H9 (cell line): Measurements from ENCODE around the gene MCM8. TPM values are rescaled to one million over a fixed set of nuclear protein-coding genes. Genes with fewer than 3 reads are reported as not detected.

Experiments
- DNase-seq: peaks from one replicate; pipeline ENCODE4 v3.0.0-alpha.2; 2017
- H2AFZ ChIP-seq: one replicate; pipeline ENCODE4 v1.6.1; 2013; ENCODE audit warnings: mild to moderate bottlenecking, low read length, control low read depth, moderate library complexity
- H2AK5ac ChIP-seq: 2 replicates; pipeline ENCODE4 v1.6.1; 2013; ENCODE audit warnings: low read length, control low read depth, mixed read lengths; ENCODE audit not compliant: insufficient read length
- H2BK120ac ChIP-seq: one replicate; pipeline ENCODE4 v1.6.1; 2013; ENCODE audit warnings: low read depth, mild to moderate bottlenecking, low read length, control low read depth, inconsistent platforms; ENCODE audit not compliant: poor library complexity, severe bottlenecking
- H2BK12ac ChIP-seq: 2 replicates; pipeline ENCODE4 v1.6.1; 2013; ENCODE audit warnings: low read length, control low read depth, mixed read lengths, low read depth; ENCODE audit not compliant: insufficient read length
- H2BK15ac ChIP-seq: 2 replicates; pipeline ENCODE4 v1.6.1; 2013; ENCODE audit warnings: low read depth, low read length, control low read depth
- H2BK20ac ChIP-seq: one replicate; pipeline ENCODE4 v1.6.1; 2013; ENCODE audit warnings: low read depth, mild to moderate bottlenecking, low read length, control low read depth, inconsistent platforms; ENCODE audit not compliant: poor library complexity, severe bottlenecking
- H2BK5ac ChIP-seq: 2 replicates; pipeline ENCODE4 v1.6.1; 2013; ENCODE audit warnings: low read length, control low read depth, mixed read lengths; ENCODE audit not compliant: insufficient read length
- H3K14ac ChIP-seq: 2 replicates; pipeline ENCODE4 v1.6.1; 2013; ENCODE audit warnings: low read length, control low read depth; ENCODE audit not compliant: insufficient read depth
- H3K18ac ChIP-seq: 2 replicates; pipeline ENCODE4 v1.6.1; 2013; ENCODE audit warnings: low read depth, mild to moderate bottlenecking, mixed read lengths, low read length, control low read depth; ENCODE audit not compliant: insufficient read length
- H3K23ac ChIP-seq: 2 replicates; pipeline ENCODE4 v1.6.1; 2013; ENCODE audit warnings: low read length, control low read depth, mixed read lengths, low read depth; ENCODE audit not compliant: insufficient read length
- H3K23me2 ChIP-seq: 2 replicates; pipeline ENCODE4 v1.6.1; 2013; ENCODE audit warnings: low read depth, mild to moderate bottlenecking, mixed read lengths, low read length, control low read depth; ENCODE audit not compliant: insufficient read length, poor library complexity, severe bottlenecking
- H3K27ac ChIP-seq: 2 replicates; pipeline ENCODE4 v1.5.1; 2013; ENCODE audit warnings: low read length, control low read depth, mixed read lengths, low read depth; ENCODE audit not compliant: insufficient read length
- H3K27me3 ChIP-seq: 2 replicates; pipeline ENCODE4 v1.6.1; 2013; ENCODE audit warnings: low read length, control low read depth, inconsistent platforms; ENCODE audit not compliant: insufficient read depth
- H3K4ac ChIP-seq: 2 replicates; pipeline ENCODE4 v1.6.1; 2013; ENCODE audit warnings: low read depth, mild to moderate bottlenecking, control low read depth, inconsistent platforms, low read length, moderate library complexity
- H3K4me1 ChIP-seq: 2 replicates; pipeline ENCODE4 v1.6.1; 2013; ENCODE audit warnings: low read length, control low read depth, inconsistent platforms; ENCODE audit not compliant: insufficient read depth
- H3K4me2 ChIP-seq: 2 replicates; pipeline ENCODE4 v1.6.1; 2013; ENCODE audit warnings: low read length, control low read depth, mixed read lengths; ENCODE audit not compliant: insufficient read length, insufficient read depth
- H3K56ac ChIP-seq: 2 replicates; pipeline ENCODE4 v1.6.1; 2013; ENCODE audit warnings: low read depth, mild to moderate bottlenecking, mixed read lengths, low read length, control low read depth; ENCODE audit not compliant: insufficient read length
- H3K79me1 ChIP-seq: 2 replicates; pipeline ENCODE4 v1.6.1; 2013; ENCODE audit warnings: low read depth, mild to moderate bottlenecking, moderate library complexity, low read length, control low read depth, inconsistent platforms; ENCODE audit not compliant: insufficient read depth, poor library complexity, severe bottlenecking
- H3K79me2 ChIP-seq: 2 replicates; pipeline ENCODE4 v1.6.1; 2013; ENCODE audit warnings: low read length, control low read depth, inconsistent platforms; ENCODE audit not compliant: insufficient read depth
- H3K9ac ChIP-seq: 2 replicates; pipeline ENCODE4 v1.6.1; 2013; ENCODE audit warnings: low read length, control low read depth, mixed read lengths; ENCODE audit not compliant: insufficient read length; ENCODE audit errors: extremely low read depth
- H3K9me3 ChIP-seq: one replicate; pipeline ENCODE4 v1.6.1; 2013; ENCODE audit warnings: low read depth, low read length, inconsistent platforms; ENCODE audit not compliant: control insufficient read depth
- H3T11ph ChIP-seq: one replicate; pipeline ENCODE4 v1.6.1; 2013; ENCODE audit warnings: mild to moderate bottlenecking, low read length, control low read depth, inconsistent platforms
- H4K20me1 ChIP-seq: one replicate; pipeline ENCODE4 v1.6.1; 2013; ENCODE audit not compliant: control insufficient read depth, insufficient read length, insufficient read depth
- H4K5ac ChIP-seq: 2 replicates; pipeline ENCODE4 v1.6.1; 2013; ENCODE audit warnings: low read depth, mild to moderate bottlenecking, mixed read lengths, low read length, control low read depth; ENCODE audit not compliant: insufficient read length
- H4K8ac ChIP-seq: replicated peaks from 2 replicates; pipeline ENCODE4 v1.6.1; 2013; ENCODE audit warnings: low read length, control low read depth, mixed read lengths, low read depth; ENCODE audit not compliant: insufficient read length
- H4K91ac ChIP-seq: 2 replicates; pipeline ENCODE4 v1.6.1; 2013; ENCODE audit warnings: low read depth, mild to moderate bottlenecking, moderate library complexity, mixed read lengths, low read length, control low read depth; ENCODE audit not compliant: insufficient read length
- H3K27ac Mint-ChIP-seq, 3 experiments: 2 replicates in 2 of 3; 3 replicates in 1 of 3; pipeline ENCODE4 v1.8.0; 2020 to 2021; ENCODE audit warnings: mixed read lengths in 3 of 3, mild to moderate bottlenecking in 1 of 3, moderate library complexity in 1 of 3
- H3K27me3 Mint-ChIP-seq: 2 replicates; pipeline ENCODE4 v1.8.0; 2021; ENCODE audit warnings: low read depth, mild to moderate bottlenecking, moderate library complexity, mixed read lengths
- H3K36me3 Mint-ChIP-seq, 3 experiments: 2 replicates in 2 of 3; 3 replicates in 1 of 3; pipeline ENCODE4 v1.8.0; 2020 to 2021; ENCODE audit warnings: low read depth in 3 of 3, mixed read lengths in 3 of 3; ENCODE audit not compliant: insufficient read depth in 1 of 3
- H3K4me1 Mint-ChIP-seq, 2 experiments: 2 replicates each; pipeline ENCODE4 v1.8.0; 2020; ENCODE audit warnings: mixed read lengths in 2 of 2
- H3K4me3 Mint-ChIP-seq, 2 experiments: 2 replicates in 1 of 2; 3 replicates in 1 of 2; pipeline ENCODE4 v1.8.0; 2020 to 2021; ENCODE audit warnings: mild to moderate bottlenecking in 2 of 2, mixed read lengths in 2 of 2, moderate library complexity in 1 of 2
- H3K9me3 Mint-ChIP-seq, 2 experiments: 2 replicates in 1 of 2; 3 replicates in 1 of 2; pipeline ENCODE4 v1.8.0; 2020; ENCODE audit warnings: mild to moderate bottlenecking in 2 of 2, mixed read lengths in 2 of 2, moderate library complexity in 1 of 2
- WGBS: extraction: QIAGEN DNeasy Blood & Tissue Kit; methylation state at CpG from one replicate; pipeline ENCODE4 v1.1.7; 2013; ENCODE audit warnings: missing lambda C conversion rate, low lambda C conversion rate, mixed read lengths; ENCODE audit not compliant: insufficient read length; ENCODE audit errors: extremely low coverage; 5-methylcytosine and 5-hydroxymethylcytosine counted together
- total RNA-seq: library from RNA; stranded (reverse); gene quantifications from 2 replicates; pipeline ENCODE4 v1.2.1, GENCODE V29; 2021
- TF ChIP-seq, protein P1 (sequence below): fragments of 200-600 bp; sonication (generic); conservative IDR thresholded peaks from 3 replicates; pipeline ENCODE4 v1.8.0; 2021; ENCODE audit warnings: antibody characterized with exemption, mild to moderate bottlenecking

The MCM8 gene
- total RNA-seq, 1 experiment from 2014 or later = 32.2 TPM

GRCh38 chr20:5974531-5974930 lies 24.1 kb downstream of the MCM8 start:
- Mint-ChIP-seq H3K27ac (no peak overlapping the region), H3K36me3 (peaks cover 34 to 74% (median 64%) of the 10 kb centered on the region in 3 experiments), H3K4me1 (peaks cover 19% of the 10 kb centered on the region in 2 experiments), H3K9me3 (no peaks in the 10 kb centered on the region), H3K4me3 (no peak overlapping the region), H3K27me3 (peaks cover 39% of the 10 kb centered on the region)
- no peak overlapping the region for H3K14ac ChIP-seq
- H3K9ac ChIP-seq = no peak overlapping the region
- no peak overlapping the region for H4K91ac ChIP-seq
- no peak overlapping the region for H2AFZ ChIP-seq
- H2BK15ac ChIP-seq = no peak overlapping the region
- H2AK5ac ChIP-seq = no peak overlapping the region
- H4K20me1 ChIP-seq = no peaks in the 10 kb centered on the region
- H3K27me3 ChIP-seq = peaks cover 9% of the 10 kb centered on the region; the same call in 1 of the 2 replicates
- DNase-seq = no peak
- H2BK120ac ChIP-seq = no peak overlapping the region
- H3K79me1 ChIP-seq = no peaks in the 10 kb centered on the region
- no peak overlapping the region for H3K4me2 ChIP-seq
- no peak overlapping the region for H4K5ac ChIP-seq
- TF ChIP-seq, protein P1, sequence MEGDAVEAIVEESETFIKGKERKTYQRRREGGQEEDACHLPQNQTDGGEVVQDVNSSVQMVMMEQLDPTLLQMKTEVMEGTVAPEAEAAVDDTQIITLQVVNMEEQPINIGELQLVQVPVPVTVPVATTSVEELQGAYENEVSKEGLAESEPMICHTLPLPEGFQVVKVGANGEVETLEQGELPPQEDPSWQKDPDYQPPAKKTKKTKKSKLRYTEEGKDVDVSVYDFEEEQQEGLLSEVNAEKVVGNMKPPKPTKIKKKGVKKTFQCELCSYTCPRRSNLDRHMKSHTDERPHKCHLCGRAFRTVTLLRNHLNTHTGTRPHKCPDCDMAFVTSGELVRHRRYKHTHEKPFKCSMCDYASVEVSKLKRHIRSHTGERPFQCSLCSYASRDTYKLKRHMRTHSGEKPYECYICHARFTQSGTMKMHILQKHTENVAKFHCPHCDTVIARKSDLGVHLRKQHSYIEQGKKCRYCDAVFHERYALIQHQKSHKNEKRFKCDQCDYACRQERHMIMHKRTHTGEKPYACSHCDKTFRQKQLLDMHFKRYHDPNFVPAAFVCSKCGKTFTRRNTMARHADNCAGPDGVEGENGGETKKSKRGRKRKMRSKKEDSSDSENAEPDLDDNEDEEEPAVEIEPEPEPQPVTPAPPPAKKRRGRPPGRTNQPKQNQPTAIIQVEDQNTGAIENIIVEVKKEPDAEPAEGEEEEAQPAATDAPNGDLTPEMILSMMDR = no peak
- no peak overlapping the region for H3K27ac ChIP-seq
- no CpG with 5 or more reads among the region's 1 CpG for WGBS
- H3K79me2 ChIP-seq = no peaks in the 10 kb centered on the region
- H2BK20ac ChIP-seq = no peak overlapping the region
- H3K18ac ChIP-seq = no peak overlapping the region
- H3T11ph ChIP-seq = no peak overlapping the region
- no peak overlapping the region for H3K56ac ChIP-seq
- no peaks in the 10 kb centered on the region for H3K4me1 ChIP-seq
- H4K8ac ChIP-seq = no peak overlapping the region
- H3K23ac ChIP-seq = no peak overlapping the region
- no peak overlapping the region for H3K4ac ChIP-seq
- H2BK12ac ChIP-seq = no peak overlapping the region
- no peaks in the 10 kb centered on the region for H3K23me2 ChIP-seq
- H2BK5ac ChIP-seq = no peak overlapping the region
- H3K9me3 ChIP-seq = no peaks in the 10 kb centered on the region
